C4-2B (cell line): ENCODE data around the gene MYBPC2.

ENCODE experiments used
- CTCF ChIP-seq: fragments of 450-650 bp; conservative IDR thresholded peaks from 2 replicates; pipeline ENCODE4 v1.5.1; 2017; ENCODE audit warnings: mild to moderate bottlenecking
- ZFX ChIP-seq: fragments of 450-650 bp; IDR thresholded peaks from 2 replicates; pipeline ENCODE4 v1.6.1; 2017

DNA sequence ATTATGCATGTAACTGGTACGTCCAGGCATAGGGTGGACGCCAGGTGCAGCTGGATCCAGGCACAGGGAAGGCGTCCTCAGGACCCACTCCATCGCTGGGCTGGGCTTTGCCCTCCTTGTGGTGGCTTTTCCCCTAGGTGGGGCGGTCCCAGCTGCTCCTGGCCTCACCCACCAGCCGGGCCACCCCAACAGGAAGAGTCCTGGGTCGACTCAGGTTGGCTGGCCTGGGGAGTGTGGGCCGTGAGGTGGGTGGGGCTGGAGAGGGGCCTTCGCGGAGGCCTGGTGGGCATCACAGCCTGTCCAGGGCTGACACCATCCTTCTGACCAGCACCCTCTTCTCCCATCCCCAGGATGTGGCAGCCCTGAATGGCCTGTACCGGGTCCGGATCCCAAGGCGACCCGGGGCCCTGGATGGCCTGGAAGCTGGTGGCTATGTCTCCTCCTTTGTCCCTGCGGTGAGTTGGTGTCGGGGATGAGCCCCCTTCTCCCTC is 47.1 kb downstream of the MYBPC2 start:
- TF ChIP-seq CTCF (no peak), ZFX (no peak)
